Measurements from ENCODE around the gene C17orf50.
A peak's percentile ranks its signal among the peaks of the same experiment; 100 is the strongest.

Gene C17orf50

DNA sequence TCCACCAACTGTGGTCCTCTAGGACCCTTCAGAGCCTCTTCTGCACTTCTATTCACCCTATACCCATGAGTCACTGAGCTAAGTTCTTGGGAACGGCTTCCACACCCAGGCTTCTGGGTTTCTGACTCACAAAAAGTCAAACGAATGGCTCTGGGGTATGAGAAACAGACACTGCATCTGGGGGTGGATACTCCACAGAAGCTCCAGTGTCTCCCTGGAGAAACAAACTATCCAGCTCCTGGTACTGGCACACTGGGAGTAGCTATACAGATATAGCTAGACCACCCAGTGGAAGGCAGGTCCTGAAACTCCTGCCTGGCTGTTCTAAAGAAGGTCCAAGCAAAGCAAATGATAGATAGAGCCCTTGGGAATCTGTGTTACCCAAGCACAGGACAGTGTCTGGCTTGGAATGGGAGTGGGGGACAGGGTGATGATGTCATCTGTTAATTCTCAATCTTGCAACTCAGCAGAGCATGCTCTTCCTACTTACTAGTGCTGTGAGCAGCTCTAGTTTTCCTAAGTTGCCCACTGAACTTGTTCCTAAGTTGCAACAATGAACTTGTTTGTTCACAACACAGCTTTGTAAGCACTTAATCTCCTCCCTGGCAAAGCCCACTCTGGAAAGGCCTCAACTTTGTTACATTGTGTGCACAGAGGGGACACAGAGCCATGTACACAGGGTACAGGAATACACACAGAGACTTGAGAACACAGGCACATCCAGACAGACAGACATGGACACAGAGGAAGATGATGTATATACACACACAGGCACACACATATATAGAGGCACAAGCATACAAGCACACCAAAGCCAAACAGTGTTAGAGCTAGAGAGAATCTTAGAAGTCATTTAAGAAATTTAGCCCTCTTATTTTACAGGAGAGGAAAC lies 28.0 kb downstream of the C17orf50 start:
- in situ Hi-C loops (cut with HindIII; ENCODE audit: low sequenced_read_pairs) = no loop called here
- H3K4me3 ChIP-seq (ENCODE audit: low read depth, low read length) = no peak overlapping the region
- TF ChIP-seq, protein P1, sequence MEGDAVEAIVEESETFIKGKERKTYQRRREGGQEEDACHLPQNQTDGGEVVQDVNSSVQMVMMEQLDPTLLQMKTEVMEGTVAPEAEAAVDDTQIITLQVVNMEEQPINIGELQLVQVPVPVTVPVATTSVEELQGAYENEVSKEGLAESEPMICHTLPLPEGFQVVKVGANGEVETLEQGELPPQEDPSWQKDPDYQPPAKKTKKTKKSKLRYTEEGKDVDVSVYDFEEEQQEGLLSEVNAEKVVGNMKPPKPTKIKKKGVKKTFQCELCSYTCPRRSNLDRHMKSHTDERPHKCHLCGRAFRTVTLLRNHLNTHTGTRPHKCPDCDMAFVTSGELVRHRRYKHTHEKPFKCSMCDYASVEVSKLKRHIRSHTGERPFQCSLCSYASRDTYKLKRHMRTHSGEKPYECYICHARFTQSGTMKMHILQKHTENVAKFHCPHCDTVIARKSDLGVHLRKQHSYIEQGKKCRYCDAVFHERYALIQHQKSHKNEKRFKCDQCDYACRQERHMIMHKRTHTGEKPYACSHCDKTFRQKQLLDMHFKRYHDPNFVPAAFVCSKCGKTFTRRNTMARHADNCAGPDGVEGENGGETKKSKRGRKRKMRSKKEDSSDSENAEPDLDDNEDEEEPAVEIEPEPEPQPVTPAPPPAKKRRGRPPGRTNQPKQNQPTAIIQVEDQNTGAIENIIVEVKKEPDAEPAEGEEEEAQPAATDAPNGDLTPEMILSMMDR (IDR thresholded peaks at IDR 0.05; ENCODE audit: low read depth, low read length, missing control alignments) = no peak

DNA sequence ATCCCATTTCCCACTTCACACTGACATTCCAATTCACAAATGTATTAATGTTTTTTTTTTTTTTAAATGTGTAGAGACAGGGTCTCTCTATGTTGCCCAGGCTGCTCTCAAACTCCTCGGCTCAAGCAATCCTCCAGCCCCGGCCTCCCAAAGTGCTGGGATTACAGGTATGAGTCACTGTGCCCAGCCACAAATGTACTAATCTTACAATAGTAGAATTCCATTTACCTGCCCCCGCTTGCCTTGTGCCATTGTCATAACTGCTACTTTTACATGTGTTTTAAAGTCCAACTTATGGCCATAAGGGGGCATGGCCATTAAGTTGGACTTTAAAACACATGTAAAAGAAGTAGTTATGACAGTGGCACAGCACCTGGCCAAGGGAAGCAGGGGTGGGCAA lies 30.2 kb downstream of the C17orf50 start:
- in situ Hi-C loops (cut with HindIII; ENCODE audit: low sequenced_read_pairs) = no loop called here
- TF ChIP-seq, protein P1 (IDR thresholded peaks at IDR 0.05; ENCODE audit: low read depth, low read length, missing control alignments) = no peak
- no peak overlapping the region for H3K4me3 ChIP-seq (ENCODE audit: low read depth, low read length)
- no peak for DNase-seq (ENCODE audit: low read depth)

More for the DNA sequence above, 28.0 kb downstream of the C17orf50 start:
- DNase-seq (ENCODE audit: low read depth) = no peak

DNA sequence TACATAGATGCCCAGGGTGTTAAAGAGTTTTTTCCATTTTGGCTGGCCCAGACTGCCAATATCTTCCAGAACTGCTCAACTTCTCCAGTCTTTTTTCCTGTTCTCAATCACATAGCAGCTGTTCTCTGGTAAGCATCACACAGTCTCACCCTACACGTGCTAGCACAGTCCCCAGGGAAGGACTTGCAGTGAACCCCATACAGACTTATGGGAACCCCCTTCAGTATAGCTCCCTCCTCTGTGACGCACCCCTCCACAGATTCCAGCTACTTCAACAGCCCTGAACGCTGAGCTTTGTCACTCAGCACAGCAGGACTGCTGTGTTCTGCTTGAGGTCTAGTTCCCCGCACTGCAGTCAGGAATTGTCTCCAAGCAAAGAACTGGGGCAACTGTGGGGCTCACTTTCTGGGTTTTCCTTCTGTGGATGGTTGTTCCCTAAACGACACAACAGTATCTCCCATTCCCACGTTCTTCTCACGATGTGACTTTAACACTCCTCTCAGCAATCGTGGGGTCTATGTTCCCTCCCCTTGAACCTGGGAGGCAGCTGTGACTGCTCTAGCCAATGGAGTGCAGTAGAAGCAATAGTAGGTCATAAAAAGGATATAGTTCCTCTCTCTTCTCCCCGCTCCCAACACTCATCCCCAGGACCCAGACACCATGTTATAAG lies 31.1 kb downstream of the C17orf50 start:
- no peak overlapping the region for H3K4me3 ChIP-seq (ENCODE audit: low read depth, low read length)
- in situ Hi-C loops (cut with HindIII; ENCODE audit: low sequenced_read_pairs) = no loop called here
- TF ChIP-seq, protein P1 (IDR thresholded peaks at IDR 0.05; ENCODE audit: low read depth, low read length, missing control alignments) = no peak
- no peak for DNase-seq (ENCODE audit: low read depth)

DNA sequence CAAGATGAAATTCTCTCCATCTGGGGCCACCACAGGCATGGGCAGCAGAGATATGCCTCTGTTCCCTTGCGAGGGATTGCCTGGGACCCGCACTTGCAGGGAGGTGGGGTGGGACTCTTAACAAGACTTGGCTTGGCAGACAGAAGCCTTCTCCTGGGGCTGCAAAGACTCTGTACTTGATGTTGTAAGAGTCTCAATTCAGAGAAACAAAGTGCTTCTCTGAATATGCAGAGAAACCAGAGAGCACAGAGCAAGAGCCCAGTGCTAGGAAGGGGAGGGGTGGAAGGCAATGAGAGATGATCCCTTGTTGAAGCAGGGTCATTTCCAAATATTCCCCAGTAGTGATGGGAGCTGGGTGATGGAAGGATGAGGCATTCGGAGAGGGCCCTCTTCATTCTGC lies 32.6 kb downstream of the C17orf50 start:
- TF ChIP-seq, protein P1 (IDR thresholded peaks at IDR 0.05; ENCODE audit: low read depth, low read length, missing control alignments) = no peak
- DNase-seq (ENCODE audit: low read depth) = no peak
- no peak overlapping the region for H3K4me3 ChIP-seq (ENCODE audit: low read depth, low read length)
- in situ Hi-C loops (cut with HindIII; ENCODE audit: low sequenced_read_pairs) = no loop called here

DNA sequence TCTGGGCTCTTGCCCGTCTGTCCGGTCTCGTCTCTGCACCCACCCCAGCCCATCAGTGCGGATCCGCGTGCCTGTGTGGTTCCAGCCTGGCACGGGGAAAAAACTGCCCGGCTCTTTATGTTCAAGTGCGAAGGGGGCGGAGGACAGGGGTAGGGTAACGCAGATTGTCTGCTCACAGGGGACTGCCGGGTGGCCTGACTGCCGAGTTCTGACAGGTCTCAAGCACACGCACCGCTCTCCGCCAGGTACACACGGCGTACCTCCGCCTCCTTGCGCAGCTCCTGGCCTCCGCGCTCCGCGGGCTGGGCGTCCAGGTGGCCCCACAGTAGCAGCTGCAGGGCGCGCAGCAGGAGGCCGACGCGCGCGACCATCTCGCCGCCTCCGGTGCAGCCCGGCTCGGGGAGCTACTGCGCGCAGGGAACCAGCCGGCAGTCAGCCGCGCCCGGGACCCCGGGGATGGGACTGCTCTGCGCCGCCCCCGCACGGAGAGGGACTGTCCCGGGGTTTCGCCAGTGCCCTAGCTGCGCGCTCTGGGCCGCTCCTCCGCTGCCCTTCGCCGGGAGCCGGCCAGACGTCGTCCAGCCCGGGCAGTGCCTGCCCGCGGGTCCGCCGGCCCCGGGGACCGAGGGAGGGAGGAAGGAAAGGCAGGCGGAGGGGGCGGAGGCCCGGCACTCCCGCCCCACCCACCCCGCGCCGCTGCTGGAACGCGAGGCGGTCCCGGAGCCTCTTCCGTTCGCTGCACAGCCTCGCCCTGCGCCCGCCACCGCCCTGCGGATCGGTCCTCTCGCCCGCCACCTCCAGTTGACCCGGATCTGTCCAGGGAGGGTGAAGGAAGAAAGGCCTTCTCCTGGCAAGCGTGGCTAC lies 34.6 kb downstream of the C17orf50 start, which contains the start of gene MMP28:
MMP28 (minus strand) TSS at position 635 of the 864 bp plus-strand sequence; CDS start at position 371, 264 bp downstream.
- in situ Hi-C loops (cut with HindIII; ENCODE audit: low sequenced_read_pairs) = no loop called here
- TF ChIP-seq, protein P1 (IDR thresholded peaks at IDR 0.05; ENCODE audit: low read depth, low read length, missing control alignments) = no peak
- peak within 1 kb of the TSS; percentile 41 for H3K4me3 ChIP-seq (ENCODE audit: low read depth, low read length)
- DNase-seq (ENCODE audit: low read depth) = no peak

DNA sequence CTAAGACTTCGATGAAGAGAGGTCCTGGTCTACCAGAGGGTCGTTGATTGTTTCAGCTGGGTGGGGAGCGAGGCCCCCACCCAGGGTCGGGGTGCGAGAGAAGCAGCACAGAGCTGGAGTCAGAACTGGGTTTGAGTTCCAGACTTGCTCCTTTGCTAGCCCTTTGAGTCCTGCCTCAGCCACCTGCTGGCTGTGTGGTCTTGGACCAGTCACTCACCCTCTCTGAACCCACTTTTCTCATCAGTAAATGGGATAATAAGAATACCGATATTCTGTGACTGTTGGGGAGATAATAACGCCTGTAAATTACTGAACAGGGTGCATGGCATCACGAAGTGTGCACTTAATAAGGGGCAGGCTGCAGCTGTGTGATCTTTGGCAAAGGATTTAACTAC lies 35.2 kb downstream of the C17orf50 start:
- in situ Hi-C loops (cut with HindIII; ENCODE audit: low sequenced_read_pairs) = no loop called here
- DNase-seq (ENCODE audit: low read depth) = no peak
- TF ChIP-seq, protein P1 (IDR thresholded peaks at IDR 0.05; ENCODE audit: low read depth, low read length, missing control alignments) = no peak
- peak overlapping the region; percentile 41 for H3K4me3 ChIP-seq (ENCODE audit: low read depth, low read length)
